A673 (cell line): ENCODE results near the gene WDR41. TPM values are rescaled to one million over a fixed set of nuclear protein-coding genes. Genes with fewer than 3 reads are reported as not detected.
A peak's percentile ranks its signal among the peaks of the same experiment; 100 is the strongest.

ENCODE experiments used
- BruUV-seq: library from RNA; stranded (reverse); fragments of 400-500 nt; replicated peaks from 2 replicates; lab custom pipeline; 2021; lab: Mats Ljungman, UMichigan
- CTCF ChIA-PET: fragments of 300-600 bp; sonication (Branson Sonifier 250); formaldehyde crosslinking; loops from one replicate; lab custom pipeline; 2022; ENCODE audit warnings: antibody characterized with exemption; lab: Charles Lee
- POLR2A ChIA-PET: fragments of 300-600 bp; sonication (Branson Sonifier 250); formaldehyde crosslinking; loops from one replicate; lab custom pipeline; 2022; ENCODE audit warnings: antibody characterized with exemption; ENCODE audit not compliant: low non-redundant PET; lab: Charles Lee
- DNase-seq: peaks from one replicate; pipeline ENCODE4 v3.0.0-alpha.2; 2015; ENCODE audit warnings: low spot score
- H3K27ac ChIP-seq: fragments of 200-600 bp; sonication (generic); 2 replicates; pipeline ENCODE4 v1.5.1; 2016; ENCODE audit warnings: mixed run types, low read depth, mild to moderate bottlenecking, mixed read lengths, antibody characterized with exemption, low read length; ENCODE audit not compliant: poor library complexity, severe bottlenecking
- H3K27me3 ChIP-seq: fragments of 200-600 bp; sonication (generic); replicated peaks from 2 replicates; pipeline ENCODE4 v1.6.1; 2017; ENCODE audit warnings: mixed run types, low read depth, mild to moderate bottlenecking, mixed read lengths, antibody characterized with exemption, low read length; ENCODE audit not compliant: insufficient read depth, poor library complexity
- H3K36me3 ChIP-seq: fragments of 200-600 bp; sonication (generic); 2 replicates; pipeline ENCODE4 v1.6.1; 2016; ENCODE audit warnings: mixed run types, mild to moderate bottlenecking, mixed read lengths, antibody characterized with exemption, low read length; ENCODE audit not compliant: insufficient read depth, poor library complexity, severe bottlenecking
- H3K4me1 ChIP-seq: fragments of 200-600 bp; sonication (generic); 2 replicates; pipeline ENCODE4 v1.6.1; 2017; ENCODE audit warnings: mixed run types, mild to moderate bottlenecking, mixed read lengths, antibody characterized with exemption, low read length; ENCODE audit not compliant: insufficient read depth, poor library complexity, severe bottlenecking
- H3K4me3 ChIP-seq: fragments of 200-600 bp; sonication (generic); 2 replicates; pipeline ENCODE4 v1.5.1; 2016; ENCODE audit warnings: low read depth, mixed run types, mild to moderate bottlenecking, mixed read lengths, low read length; ENCODE audit not compliant: poor library complexity, severe bottlenecking
- H3K9me3 ChIP-seq: fragments of 200-600 bp; sonication (generic); 2 replicates; pipeline ENCODE4 v1.6.1; 2016; ENCODE audit warnings: mixed run types, low read depth, mild to moderate bottlenecking, mixed read lengths, antibody characterized with exemption, low read length; ENCODE audit not compliant: poor library complexity, severe bottlenecking
- CTCF ChIP-seq: fragments of 300-800, 200-600 bp; sonication (generic); conservative IDR thresholded peaks from 2 replicates; pipeline ENCODE4 v1.5.1; 2017; ENCODE audit warnings: low read depth, mild to moderate bottlenecking, antibody characterized with exemption, low read length, moderate library complexity, mixed read lengths
- EZH2 ChIP-seq: fragments of 200-600 bp; sonication (generic); IDR thresholded peaks from 2 replicates; pipeline ENCODE4 v1.6.1; 2017; ENCODE audit warnings: borderline replicate concordance, low read depth, mild to moderate bottlenecking, mixed read lengths, antibody characterized with exemption, low read length; ENCODE audit not compliant: poor library complexity, severe bottlenecking
- intact Hi-C: fragments of 100-400 bp; cut with micrococcal nuclease; formaldehyde crosslinking; loops from one replicate; pipeline ENCODE4 v1.10.0; 2022; ENCODE audit not compliant: unreplicated experiment
- total RNA-seq: library from RNA; stranded (reverse); gene quantifications from 2 replicates; pipeline ENCODE4 v1.2.3, GENCODE V29; 2021

The WDR41 gene
- total RNA-seq, 1 experiment from 2014 or later, result 30.4 TPM

DNA sequence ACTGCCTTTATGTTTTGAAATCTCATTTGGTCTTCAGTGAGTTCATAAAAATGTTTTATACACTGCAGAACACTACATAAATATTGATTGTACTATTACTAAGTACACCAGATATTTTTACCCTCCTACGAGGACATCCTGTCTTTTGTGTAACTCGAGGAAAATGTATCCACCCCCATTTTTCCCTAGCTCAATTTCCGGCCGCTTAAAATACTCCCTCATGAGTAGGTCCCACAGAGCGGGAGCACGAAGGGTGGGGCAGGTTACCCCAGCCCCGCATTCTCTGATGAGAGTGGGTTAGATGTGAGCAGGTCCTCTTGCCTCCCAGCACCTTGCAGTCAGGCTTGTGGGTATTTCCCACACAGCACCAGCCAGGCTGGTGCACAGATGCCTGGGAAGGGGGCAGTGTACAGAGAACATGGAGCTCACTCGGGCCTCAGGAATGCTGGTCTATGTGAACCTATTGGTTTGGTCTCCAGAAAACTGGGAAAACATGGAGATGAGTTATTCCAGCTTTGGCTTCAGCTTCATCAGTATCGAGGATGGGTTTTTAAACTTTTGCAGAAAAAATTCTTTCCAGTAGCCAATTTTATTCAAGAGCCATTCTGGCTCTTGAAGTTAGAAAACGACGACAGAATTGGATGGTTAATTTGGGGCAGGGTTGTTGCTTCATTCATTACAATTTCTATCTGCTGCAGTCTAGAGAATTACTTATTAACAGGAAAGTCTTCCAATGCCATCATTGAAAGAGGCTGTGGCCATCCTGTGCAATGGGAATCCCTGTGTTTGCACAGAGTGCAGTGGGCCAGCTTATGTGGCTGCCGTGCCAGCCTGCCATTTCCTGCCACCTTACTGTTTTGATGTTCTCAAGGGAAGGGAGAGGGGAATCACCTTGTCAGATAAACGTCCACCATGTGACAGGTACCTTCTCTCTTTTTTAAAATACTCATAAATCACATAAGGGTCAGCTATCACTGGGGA lies 73.2 kb downstream of the WDR41 start:
- no peak overlapping the region for H3K4me3 ChIP-seq
- peaks cover 12% of the 10 kb centered on the region for H3K4me1 ChIP-seq
- CTCF ChIA-PET, result no interaction called here
- DNase-seq, result peak; percentile 48
- no peaks in the 10 kb centered on the region for H3K9me3 ChIP-seq
- intact Hi-C loops, result no loop called here
- H3K27me3 ChIP-seq, result no peaks in the 10 kb centered on the region
- POLR2A ChIA-PET, result no interaction called here
- H3K27ac ChIP-seq, result no peak overlapping the region
- H3K36me3 ChIP-seq, result no peaks in the 10 kb centered on the region
- no TSS peak for BruUV-seq
- no peak for TF ChIP-seq EZH2

GRCh38 chr5:77418162-77418561 lies 74.0 kb downstream of the WDR41 start:
- Histone ChIP-seq H3K27me3 (no peaks in the 10 kb centered on the region), H3K9me3 (no peaks in the 10 kb centered on the region), H3K4me3 (no peak overlapping the region), H3K27ac (no peak overlapping the region), H3K36me3 (no peaks in the 10 kb centered on the region), H3K4me1 (peaks cover 12% of the 10 kb centered on the region)
- DNase-seq, result no peak
- ChIA-PET POLR2A (no interaction called here), CTCF (no interaction called here)
- intact Hi-C loops, result no loop called here
- TF ChIP-seq EZH2 (no peak), CTCF (no peak)
- no TSS peak for BruUV-seq

- intact Hi-C loops, result no loop called here
- ChIA-PET POLR2A (no interaction called here), CTCF (no interaction called here)
- H3K27me3 ChIP-seq, result no peaks in the 10 kb centered on the region
- no peaks in the 10 kb centered on the region for H3K9me3 ChIP-seq
- no peaks in the 10 kb centered on the region for H3K36me3 ChIP-seq
- no peak overlapping the region for H3K4me3 ChIP-seq
- TF ChIP-seq CTCF, result no peak
- TF ChIP-seq EZH2, result no peak
- H3K4me1 ChIP-seq, result peaks cover 8% of the 10 kb centered on the region
- H3K27ac ChIP-seq, result no peak overlapping the region
- no TSS peak for BruUV-seq
- DNase-seq, result no peak
Observed at GRCh38 chr5:77413049-77413448, 79.1 kb downstream of the WDR41 start.
